AG20443 (cell line): Measurements from ENCODE around the gene MRPL11.
"Not testable (repeated sequence)": the region's sequence is repeated elsewhere in the genome, so short reads cannot be mapped to it uniquely, and the experiment has no call there.

ENCODE experiments used
- DNase-seq: peaks from one replicate; pipeline ENCODE4 v3.0.0; 2012; ENCODE audit warnings: low spot score, mixed read lengths

Gene MRPL11

GRCh38 chr11:66467034-66467659 is 28.5 kb upstream of the MRPL11 start:
- peak; percentile 80 for DNase-seq

- peak; percentile 99 for DNase-seq
These were observed 27.8 kb upstream of the MRPL11 start, which contains the start of gene PELI3 for GRCh38 chr11:66466225-66467033. Gene PELI3, plus strand, starts transcription at chr11:66466905. Its CDS starts 1,224 bp downstream, at chr11:66468129.

GRCh38 chr11:66465373-66466224 is 27.0 kb upstream of the MRPL11 start:
- DNase-seq, result no peak

- no peak for DNase-seq
These were observed 26.3 kb upstream of the MRPL11 start for GRCh38 chr11:66464916-66465315.

GRCh38 chr11:66464116-66464515 is 25.5 kb upstream of the MRPL11 start:
- not testable (repeated sequence) for DNase-seq

GRCh38 chr11:66462911-66463310 is 24.3 kb upstream of the MRPL11 start:
- DNase-seq, result no peak

- DNase-seq, result no peak
These were observed 23.4 kb upstream of the MRPL11 start for GRCh38 chr11:66462010-66462409.

- no peak for DNase-seq
These were observed 20.6 kb upstream of the MRPL11 start for GRCh38 chr11:66459138-66459778.

- DNase-seq, result no peak
These were observed 19.2 kb upstream of the MRPL11 start for GRCh38 chr11:66457826-66458225.

GRCh38 chr11:66454828-66455227 is 16.2 kb upstream of the MRPL11 start:
- DNase-seq, result no peak

GRCh38 chr11:66454247-66454646 is 15.6 kb upstream of the MRPL11 start:
- no peak for DNase-seq

GRCh38 chr11:66451663-66452062 is 13.0 kb upstream of the MRPL11 start:
- DNase-seq, result no peak

GRCh38 chr11:66450560-66450959 is 11.9 kb upstream of the MRPL11 start:
- no peak for DNase-seq

- DNase-seq, result no peak
These were observed 9.9 kb upstream of the MRPL11 start for GRCh38 chr11:66448523-66448922.

- no peak for DNase-seq
These were observed 8.4 kb upstream of the MRPL11 start for GRCh38 chr11:66447012-66447411.

- DNase-seq, result peak; percentile 70
These were observed 5.0 kb upstream of the MRPL11 start for GRCh38 chr11:66443602-66444001.

- not testable (repeated sequence) for DNase-seq
These were observed 2.3 kb upstream of the MRPL11 start for GRCh38 chr11:66440940-66441282.

GRCh38 chr11:66440101-66440939 is 1.7 kb upstream of the MRPL11 start:
- not testable (repeated sequence) for DNase-seq

GRCh38 chr11:66437979-66438503 is 607 bp downstream of the MRPL11 start:
- no peak for DNase-seq

GRCh38 chr11:66432597-66432996 is 6.1 kb downstream of the MRPL11 start:
- no peak for DNase-seq

- DNase-seq, result not testable (repeated sequence)
These were observed 6.7 kb downstream of the MRPL11 start for GRCh38 chr11:66431871-66432329.
